ENCODE data around the gene SLC24A5.
A peak's percentile ranks its signal among the peaks of the same experiment; 100 is the strongest.

The SLC24A5 gene

GRCh38 chr15:48176112-48176511 lies 55.3 kb downstream of the SLC24A5 start:
- DNase-seq (ENCODE audit: low read depth), result no peak
- TF ChIP-seq CTCF (IDR thresholded peaks at IDR 0.05; ENCODE audit: low read depth, low read length, missing control alignments), result no peak
- in situ Hi-C loops (cut with HindIII; ENCODE audit: low sequenced_read_pairs), result no loop called here

GRCh38 chr15:48176957-48177356 lies 56.2 kb downstream of the SLC24A5 start:
- in situ Hi-C loops (cut with HindIII; ENCODE audit: low sequenced_read_pairs), result no loop called here
- TF ChIP-seq CTCF (IDR thresholded peaks at IDR 0.05; ENCODE audit: low read depth, low read length, missing control alignments), result no peak
- peak overlapping the region; percentile 61 for H3K4me3 ChIP-seq (ENCODE audit: low read depth, low read length)
- DNase-seq (ENCODE audit: low read depth), result no peak

More at GRCh38 chr15:48176112-48176511, 55.3 kb downstream of the SLC24A5 start:
- H3K4me3 ChIP-seq (ENCODE audit: low read depth, low read length), result no peak overlapping the region

GRCh38 chr15:48177383-48177765 lies 56.6 kb downstream of the SLC24A5 start:
- peak overlapping the region; percentile 61 for H3K4me3 ChIP-seq (ENCODE audit: low read depth, low read length)
- in situ Hi-C loops (cut with HindIII; ENCODE audit: low sequenced_read_pairs), result no loop called here
- no peak for TF ChIP-seq CTCF (IDR thresholded peaks at IDR 0.05; ENCODE audit: low read depth, low read length, missing control alignments)
- peak; percentile 39 for DNase-seq (ENCODE audit: low read depth)

- TF ChIP-seq CTCF (IDR thresholded peaks at IDR 0.05; ENCODE audit: low read depth, low read length, missing control alignments), result no peak
- H3K4me3 ChIP-seq (ENCODE audit: low read depth, low read length), result peak within 1 kb of the TSS; percentile 61
- in situ Hi-C loops (cut with HindIII; ENCODE audit: low sequenced_read_pairs), result no loop called here
- DNase-seq (ENCODE audit: low read depth), result peak; percentile 36
Observed at GRCh38 chr15:48177766-48178647, 57.2 kb downstream of the SLC24A5 start, which contains the start of gene MYEF2. Gene MYEF2 (minus strand): TSS chr15:48178295. CDS start chr15:48178237, 58 bp downstream.

- in situ Hi-C loops (cut with HindIII; ENCODE audit: low sequenced_read_pairs), result no loop called here
- H3K4me3 ChIP-seq (ENCODE audit: low read depth, low read length), result peak overlapping the region; percentile 61
- TF ChIP-seq CTCF (IDR thresholded peaks at IDR 0.05; ENCODE audit: low read depth, low read length, missing control alignments), result no peak
- no peak for DNase-seq (ENCODE audit: low read depth)
Observed at GRCh38 chr15:48178648-48178931, 57.8 kb downstream of the SLC24A5 start.

- in situ Hi-C loops (cut with HindIII; ENCODE audit: low sequenced_read_pairs), result no loop called here
- no peak for DNase-seq (ENCODE audit: low read depth)
- H3K4me3 ChIP-seq (ENCODE audit: low read depth, low read length), result no peak overlapping the region
- TF ChIP-seq CTCF (IDR thresholded peaks at IDR 0.05; ENCODE audit: low read depth, low read length, missing control alignments), result no peak
Observed at GRCh38 chr15:48182749-48183148, 62.0 kb downstream of the SLC24A5 start.
